NK-92 (cell line): ENCODE measurements around the gene SPRY4.
"Not testable (repeated sequence)": the region's sequence is repeated elsewhere in the genome, so short reads cannot be mapped to it uniquely, and the experiment has no call there.

Experiments
- DNase-seq: peaks from one replicate; lab custom pipeline; 2025; ENCODE audit not compliant: unreplicated experiment; lab: John Stamatoyannopoulos, UW

SPRY4 gene, protein sequence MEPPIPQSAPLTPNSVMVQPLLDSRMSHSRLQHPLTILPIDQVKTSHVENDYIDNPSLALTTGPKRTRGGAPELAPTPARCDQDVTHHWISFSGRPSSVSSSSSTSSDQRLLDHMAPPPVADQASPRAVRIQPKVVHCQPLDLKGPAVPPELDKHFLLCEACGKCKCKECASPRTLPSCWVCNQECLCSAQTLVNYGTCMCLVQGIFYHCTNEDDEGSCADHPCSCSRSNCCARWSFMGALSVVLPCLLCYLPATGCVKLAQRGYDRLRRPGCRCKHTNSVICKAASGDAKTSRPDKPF

DNA sequence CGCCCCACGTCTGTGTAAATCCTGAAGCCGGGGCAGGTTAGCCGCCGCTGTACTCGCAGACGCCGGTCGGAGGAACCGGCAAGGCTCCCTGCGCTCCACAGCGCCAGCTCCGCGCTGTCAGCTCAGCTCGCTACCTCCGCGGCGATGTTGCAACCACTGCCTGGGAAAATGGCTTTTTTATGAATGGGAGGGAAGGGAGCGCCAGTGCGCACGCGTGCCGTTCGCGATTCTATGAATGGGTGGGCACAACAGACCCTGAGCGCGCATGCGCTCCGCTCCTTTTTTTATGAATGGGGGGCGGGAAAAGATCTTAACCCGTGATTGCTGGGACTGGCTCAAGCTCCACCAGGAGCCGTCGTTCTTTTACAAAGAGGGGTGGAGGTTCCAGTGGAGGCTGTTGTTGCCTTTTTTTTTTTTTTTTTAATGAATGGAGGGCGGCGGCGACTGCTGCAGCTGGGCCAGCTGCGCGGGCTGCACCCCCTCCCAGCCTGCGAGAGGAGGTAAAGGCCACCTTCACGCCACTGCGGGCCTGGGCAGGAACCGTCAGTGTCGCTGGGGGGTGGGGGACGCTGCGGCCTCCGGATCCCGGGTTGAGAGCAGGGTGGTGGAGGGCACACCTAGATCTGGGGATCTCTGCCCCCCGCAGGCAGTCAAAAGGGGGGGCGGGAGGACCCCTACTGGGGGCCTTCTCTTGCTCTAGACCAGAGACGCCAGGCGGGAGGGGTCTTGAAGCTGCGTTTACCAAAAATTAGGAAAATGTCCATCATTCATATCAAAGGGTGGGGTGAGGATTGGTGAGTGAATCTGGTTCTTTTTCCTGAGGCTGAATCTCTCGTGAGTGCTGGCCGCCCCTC lies at the start of gene SPRY4:
SPRY4 (minus strand) TSS at position 151 of the 854 bp plus-strand sequence. CDS start 9,913 bp downstream, outside the sequence.
- peak; percentile 5 for DNase-seq

DNA sequence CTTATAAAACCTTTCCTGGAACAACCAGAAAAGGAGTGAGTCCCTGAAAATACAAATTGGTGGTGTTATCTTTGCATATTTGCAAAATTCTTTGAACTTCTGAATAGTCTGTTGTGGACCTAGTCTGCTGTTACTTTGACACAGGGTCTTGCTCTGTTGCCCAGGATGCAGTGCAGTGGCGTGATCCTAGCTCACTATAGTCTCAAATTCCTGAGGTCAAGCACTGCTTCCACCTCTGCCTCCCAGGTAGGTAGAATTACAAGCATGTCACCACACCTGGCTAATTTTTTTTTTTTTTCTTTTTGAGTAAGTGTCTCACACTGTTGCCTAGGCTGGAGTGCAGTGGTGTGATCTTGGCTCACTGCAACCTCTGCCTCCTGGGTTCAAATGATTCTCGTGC lies 43.7 kb upstream of the SPRY4 start:
- no peak for DNase-seq

DNA sequence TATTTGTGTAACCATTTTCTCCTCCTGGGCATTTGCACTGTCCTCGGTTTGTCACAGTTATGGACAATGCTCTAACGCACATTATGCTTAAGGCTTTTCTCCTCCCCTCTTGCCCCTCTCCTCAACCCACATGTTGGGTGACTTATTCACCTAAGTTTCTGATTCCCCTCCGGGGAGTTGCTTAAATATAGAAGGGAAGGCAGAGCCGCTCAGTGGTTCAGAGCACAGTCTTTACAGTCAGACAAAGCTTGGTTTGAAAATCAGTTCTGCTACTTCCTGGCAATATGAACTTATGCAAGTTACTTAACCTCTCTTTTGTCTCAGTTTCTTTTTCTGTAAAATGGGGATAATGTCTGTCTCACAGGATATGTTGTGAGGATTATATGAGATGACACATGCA lies 41.2 kb upstream of the SPRY4 start:
- DNase-seq: no peak

DNA sequence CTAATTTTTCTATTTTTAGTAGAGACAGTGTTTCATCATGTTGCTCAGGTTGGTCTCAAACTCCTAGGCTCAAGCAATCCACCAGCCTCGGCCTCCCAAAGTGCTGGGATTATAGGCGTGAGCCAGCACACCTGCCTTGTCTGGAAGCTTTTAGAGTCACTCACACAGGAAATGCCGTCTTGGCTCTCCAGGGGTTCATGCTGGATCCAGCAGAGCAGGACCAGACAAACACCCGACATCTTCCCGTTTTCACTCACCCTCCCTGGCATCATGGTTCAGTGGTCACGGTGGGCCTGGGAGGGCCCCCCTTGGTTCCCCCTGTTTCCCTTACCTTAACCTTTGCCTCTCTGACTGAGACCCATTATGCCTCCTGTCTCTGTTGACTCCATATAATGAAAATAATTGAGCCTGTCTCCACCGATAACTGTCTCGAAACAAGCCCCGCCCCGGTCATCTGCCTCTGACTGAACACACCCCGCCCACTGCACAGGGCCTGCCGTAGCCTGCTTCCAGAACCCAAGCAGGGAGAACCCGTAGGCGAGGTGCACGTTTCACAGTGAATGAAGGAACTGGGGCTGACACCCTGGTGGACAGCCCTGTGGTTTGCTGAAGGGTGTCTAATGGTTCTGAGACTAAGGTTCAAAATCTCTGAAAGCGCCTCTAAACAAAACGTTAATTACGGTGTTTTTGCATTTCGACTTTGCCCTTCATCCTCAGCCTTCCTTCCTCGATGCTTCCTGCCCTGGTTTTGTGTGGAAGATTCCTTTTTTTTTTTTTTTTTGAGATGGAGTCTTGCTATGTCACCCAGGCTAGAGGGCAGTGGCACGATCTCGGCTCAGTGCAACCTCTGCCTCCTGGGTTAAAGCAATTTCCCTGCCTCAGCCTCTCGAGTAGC lies 39.7 kb upstream of the SPRY4 start:
- DNase-seq: no peak

DNA sequence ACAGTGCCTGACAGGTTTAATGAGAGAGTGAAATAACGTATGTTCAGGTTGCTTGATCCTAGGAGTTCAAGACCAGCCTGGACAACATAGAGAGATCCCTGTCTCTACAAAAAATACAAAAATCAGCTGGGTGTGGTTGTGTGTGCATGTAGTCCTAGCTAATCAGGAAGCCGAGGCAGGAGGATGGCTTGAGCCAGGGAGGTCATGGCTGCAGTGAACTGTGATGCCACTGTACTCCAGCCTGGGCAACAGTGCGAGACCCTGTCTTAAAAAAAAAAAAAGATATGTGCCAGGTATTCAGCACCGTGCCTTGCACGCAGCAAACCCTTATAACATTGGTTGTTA lies 38.8 kb upstream of the SPRY4 start:
- DNase-seq: no peak

DNA sequence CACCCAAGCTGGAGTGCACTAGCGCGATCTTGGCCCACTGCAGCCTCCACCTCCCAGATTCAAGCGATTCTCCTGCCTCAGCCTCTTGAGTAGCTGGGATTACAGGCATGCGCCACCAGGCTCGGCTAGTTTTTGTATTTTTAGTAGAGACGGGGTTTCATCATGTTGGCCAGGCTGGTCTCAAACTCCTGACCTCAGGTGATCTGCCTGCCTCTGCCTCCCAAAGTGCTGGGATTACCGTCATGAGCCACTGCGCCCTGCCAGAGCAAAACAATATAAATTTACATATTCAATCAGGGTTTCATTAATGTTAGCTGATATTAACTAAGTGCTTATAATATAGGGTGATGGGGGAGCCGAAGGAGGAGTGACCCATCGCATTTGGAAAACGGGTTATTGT lies 37.4 kb upstream of the SPRY4 start:
- not testable (repeated sequence) for DNase-seq

DNA sequence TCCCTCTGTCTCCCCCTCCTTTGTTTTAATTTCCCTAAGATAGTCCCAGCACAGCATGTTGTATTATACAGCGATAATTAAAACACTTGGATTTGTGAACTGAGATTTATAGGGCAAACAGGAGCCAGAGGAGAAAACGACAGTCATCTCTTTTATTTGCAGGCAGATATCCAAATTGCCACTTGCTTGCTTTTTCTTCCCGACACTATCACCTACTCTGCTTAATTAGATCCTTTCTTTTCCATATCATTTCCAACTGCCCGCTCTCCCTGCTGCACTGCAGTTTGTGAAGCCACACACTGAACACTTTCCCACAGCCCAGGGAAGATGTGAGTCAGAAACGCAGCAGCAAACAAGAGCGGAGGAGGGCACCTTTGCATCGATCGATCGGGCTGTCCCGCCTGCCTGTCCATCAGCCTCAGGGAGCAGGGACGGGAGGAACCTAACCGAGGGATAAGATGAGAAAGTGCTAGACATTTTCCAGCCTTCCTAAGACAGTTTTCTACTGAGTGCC lies 35.8 kb upstream of the SPRY4 start:
- no peak for DNase-seq

DNA sequence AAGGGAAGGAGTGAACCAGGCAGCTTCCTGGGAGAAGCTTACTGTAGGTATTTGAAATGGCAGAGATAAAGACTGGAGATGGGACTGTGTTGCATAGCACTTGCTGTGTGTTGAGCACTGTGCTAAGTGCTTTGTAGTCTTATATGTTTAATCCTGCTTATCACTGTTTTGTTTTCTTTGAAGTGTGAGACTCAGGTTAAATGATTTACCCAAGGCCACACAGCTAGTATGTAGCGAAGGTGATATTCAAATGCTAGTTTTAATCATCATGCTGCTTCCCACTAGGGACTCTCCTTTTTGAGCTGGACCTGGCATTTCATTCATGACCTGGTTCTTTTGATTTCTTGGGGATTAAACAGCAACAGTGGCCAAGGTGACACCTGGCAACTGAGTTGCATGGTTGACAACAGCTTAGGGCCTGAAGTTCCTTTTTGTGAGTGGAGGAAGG lies 35.3 kb upstream of the SPRY4 start:
- no peak for DNase-seq

DNA sequence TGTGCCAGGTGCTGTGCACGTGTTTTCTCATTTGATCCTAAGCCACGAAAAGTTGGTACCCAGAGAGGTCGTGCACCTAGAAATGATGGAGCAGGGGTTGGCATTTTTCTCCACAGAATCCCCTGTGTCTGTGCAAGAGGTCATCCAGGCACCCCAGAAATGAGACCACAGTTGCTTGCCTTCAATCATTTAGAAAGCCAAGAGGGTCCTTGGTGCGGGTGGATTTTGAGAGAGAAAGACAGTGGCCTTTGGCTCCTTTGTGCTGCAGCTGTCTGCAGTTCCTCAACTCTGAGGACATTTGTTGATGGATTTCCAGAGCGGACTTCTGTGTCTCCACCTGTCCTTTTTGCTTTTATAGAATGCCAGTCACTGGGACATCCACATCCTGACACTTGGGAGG lies 33.8 kb upstream of the SPRY4 start:
- no peak for DNase-seq

DNA sequence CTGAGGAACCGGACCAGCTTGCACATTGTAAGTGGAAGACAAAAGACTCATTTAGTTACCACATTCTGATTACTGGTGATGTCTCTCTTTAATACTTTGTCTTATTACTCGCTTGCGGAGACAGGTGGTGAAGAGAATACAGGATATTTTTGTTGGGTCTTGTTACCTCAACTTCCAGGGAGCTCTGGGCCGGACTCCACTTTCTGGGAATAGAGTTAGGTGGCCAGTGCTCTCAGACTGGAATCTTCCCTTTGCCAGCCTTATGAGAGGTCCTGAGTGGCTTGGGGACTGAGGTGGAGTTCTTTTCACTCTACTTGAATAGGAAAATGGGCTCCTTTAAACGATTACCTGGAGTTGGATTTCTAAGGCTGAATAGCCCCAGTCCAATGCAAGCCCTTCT lies 33.3 kb upstream of the SPRY4 start:
- no peak for DNase-seq

DNA sequence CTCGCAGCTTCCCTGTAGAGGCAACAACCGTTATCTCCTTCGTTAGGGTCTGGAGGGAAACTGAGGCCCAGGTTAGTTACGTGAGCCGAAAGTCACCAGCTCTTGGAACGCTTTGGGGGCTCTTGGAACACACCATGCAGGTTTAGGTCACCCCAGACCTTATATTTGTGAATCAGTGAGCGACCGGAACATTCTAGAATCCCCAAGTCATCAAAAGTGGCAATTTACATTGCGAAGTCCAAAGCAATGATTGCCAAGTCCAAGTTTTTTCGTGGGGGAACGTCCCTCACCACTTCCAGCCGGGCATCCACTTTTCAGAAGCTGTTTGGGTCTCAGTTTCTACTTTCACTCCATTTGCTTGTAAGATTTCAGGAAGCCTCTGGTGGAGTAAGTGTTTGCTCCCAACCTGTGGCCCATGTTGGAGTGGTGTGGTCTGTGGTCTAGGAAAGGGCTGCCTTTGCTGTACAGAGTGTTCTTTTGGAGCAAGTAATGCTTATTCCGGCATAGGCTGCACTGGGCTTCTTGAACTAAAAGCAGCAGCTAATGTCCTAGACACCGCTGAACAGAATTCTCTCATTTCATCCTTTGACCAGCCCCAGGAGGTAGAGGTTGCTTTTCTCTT lies 32.8 kb upstream of the SPRY4 start:
- no peak for DNase-seq

DNA sequence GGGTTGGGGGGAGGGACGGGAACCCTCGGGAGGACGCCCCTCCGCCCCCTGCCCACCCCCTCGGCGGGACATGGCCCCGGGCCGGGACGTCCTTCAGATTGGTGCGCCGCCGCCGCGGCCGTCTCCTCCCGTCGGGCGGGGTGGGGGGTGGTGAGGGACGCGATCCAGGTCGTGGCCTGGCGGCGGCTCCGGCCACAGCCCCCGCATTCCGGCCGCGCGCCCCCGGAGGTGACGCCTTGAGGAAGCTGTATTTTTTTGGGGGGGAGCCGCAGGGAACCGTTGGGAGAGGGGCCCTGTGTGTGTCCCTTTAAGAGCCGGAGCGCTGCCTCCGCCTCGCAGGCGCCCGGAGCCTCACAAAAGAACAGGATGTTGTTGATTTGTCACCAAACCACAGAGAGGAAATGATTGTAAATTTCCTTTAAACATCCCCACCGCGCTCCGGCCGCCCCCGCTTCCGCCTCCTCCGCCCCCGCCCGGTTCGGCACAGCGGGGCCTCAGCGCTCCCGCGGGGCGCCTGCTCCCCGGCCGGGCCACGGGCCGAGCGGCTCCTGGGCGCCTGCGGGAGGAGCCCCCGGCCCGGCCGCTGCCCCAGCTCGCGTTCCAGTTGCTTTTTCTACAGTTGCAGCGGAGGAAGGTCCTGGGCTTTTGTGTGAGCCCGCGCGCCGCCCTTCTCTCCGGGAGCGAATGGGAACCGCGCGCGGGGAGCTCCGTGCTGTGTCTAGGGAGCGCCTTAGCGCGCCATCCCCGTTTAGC lies 32.1 kb upstream of the SPRY4 start:
- peak; percentile 23 for DNase-seq

DNA sequence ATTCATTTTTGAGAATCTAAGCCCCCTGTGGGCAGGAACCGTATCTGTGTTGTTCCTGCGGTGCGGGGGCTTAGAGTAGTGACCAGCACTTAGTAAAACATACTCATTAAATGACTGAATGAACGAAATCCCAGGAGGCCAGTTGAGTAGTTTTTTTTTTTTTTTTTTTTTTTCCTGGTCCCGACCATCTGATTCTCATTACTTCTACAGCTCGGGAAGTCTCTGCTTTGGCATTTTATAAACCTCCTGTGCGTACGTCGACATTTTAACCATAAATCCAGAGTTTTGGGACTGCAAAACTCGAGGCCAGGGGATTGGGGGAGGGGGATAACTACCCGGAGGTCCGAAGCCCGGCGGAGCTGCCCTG lies 31.5 kb upstream of the SPRY4 start:
- DNase-seq: no peak

DNA sequence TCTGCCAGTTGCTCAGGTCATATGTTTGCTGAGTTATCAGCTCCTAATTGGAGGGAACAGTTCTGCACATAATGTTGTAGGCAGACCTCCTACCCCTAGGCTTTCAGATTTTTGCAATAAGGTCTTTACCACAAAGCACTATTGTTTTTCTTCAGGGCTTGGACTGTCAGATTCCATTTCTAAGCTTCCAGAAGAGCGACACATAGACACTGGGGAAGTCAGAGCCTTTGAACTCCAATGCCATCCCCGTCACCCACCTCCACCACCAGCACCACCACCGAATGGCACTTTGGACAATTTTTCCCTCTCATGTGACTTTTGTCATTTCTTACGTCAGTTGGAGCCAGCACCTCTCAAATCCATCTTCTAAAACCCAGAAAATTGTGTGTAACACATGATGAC lies 28.3 kb upstream of the SPRY4 start:
- no peak for DNase-seq

DNA sequence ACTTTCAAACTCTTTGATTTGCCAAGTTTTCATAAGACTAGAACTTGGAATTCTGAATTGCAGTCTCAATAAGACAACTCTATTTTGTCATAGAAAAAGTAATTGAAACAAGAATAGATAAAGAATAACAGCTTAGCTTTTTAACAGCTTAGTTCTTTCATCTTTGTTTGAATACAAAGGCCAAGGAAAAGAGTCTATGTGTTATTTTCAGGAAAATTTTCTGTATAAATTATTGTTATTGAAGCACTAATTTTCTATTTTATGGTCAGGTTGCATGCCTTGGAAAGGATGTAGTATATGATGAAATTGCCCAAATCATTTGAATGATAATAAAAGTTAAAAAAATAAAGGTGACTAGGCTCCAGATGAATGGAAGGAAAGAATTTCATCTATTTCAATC lies 25.2 kb upstream of the SPRY4 start:
- no peak for DNase-seq

DNA sequence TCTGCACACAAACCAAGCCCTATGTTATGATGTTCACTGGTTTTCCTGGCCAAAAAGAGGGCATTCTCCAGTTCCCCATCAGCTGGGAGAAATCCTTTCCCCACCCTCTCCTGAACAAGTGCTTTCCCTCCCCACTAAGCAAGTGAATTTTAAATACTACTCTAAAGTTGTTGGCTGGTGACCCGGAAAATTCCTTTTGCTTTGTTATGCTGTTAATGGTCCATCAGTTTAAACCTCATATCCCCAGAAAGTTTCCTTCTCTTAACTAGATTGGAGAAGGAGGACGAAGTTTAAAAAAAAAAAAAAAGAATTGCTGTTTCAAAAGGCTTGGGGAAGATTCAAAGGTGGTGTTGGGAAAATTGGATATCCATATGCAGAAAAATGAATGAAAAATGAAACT lies 21.9 kb upstream of the SPRY4 start:
- DNase-seq: no peak

DNA sequence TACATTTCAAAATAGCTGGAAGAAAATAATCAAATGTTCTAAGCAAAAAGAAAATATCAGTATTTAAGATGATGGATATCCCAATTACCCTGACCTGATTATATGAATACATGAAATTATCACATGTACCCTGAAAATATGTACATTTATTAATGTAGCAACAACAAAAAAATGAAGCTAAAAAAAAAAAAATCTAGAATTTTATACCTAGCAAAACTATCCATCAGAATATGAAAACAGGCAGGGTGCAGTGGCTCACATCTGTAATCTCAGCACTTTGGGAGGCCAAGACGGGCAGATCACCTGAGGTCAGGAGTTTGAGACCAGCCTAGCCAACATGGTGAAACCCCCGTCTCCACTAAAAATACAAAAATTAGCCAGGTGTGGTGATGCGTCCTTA lies 20.1 kb upstream of the SPRY4 start:
- not testable (repeated sequence) for DNase-seq

DNA sequence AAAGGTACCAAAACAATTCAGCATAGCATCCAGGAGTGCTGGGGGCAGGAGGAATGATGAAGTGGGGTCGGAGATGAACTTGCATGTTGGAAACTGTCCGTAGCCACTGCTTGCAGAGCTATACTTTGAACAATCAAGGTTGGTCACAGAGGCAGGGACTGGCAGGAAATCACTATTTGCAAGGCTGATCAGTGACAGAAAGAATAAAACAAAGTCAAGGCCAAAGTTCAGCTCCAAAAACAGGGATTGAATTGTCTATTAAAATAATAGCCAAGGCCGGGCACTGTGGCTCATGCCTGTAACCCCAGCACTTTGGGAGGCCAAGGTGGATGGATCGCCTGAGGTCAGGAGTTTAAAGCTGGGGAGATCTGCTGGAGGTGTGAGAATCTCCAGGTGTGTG lies 18.7 kb upstream of the SPRY4 start:
- DNase-seq: no peak

DNA sequence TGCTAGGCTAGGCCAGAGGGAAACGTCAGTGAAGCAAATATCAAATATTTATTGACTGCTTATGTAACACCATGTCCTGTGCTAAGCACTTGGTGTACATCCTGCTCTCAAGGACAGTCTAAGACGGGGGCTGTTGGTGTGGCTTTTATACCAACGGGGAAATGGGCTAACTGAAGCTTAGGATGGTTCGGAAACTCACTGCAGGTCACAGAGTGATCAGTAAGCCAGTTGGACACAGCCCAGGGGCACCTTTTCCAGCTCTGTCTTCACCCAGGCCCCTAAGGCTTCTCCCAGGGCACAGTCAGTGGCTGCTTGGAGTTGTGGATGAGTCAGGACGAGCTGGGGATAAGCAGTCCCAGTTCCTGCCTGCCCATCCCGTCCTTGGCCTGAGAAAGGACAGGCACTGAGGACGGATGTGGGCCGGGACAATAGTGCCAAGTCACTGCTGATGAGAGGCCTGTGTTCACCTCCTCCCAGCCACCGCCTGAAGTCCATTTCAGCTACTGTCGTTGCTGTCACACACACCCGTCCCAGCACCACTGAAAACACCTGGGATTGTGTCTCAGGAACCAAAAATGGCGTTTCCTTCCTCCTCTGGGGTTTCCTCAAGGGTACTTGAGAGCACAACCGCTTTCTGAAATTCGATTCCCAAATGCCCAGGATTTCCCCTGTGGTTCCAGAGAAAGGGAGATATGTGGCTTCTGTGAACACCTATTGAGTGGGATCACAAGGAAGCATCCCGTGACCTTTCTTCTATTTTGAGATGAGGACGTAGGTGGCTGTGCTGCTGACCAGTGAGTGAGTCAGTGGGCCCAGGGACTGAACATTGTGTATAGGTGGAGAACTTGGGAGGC lies 17.5 kb upstream of the SPRY4 start:
- DNase-seq: no peak
